Measurements from ENCODE around the gene CYP2W1. TPM values are rescaled to one million over a fixed set of nuclear protein-coding genes. Genes with fewer than 3 reads are reported as not detected.

CYP2W1 gene
- total RNA-seq, 1 experiment from 2014 or later, result not detected

DNA sequence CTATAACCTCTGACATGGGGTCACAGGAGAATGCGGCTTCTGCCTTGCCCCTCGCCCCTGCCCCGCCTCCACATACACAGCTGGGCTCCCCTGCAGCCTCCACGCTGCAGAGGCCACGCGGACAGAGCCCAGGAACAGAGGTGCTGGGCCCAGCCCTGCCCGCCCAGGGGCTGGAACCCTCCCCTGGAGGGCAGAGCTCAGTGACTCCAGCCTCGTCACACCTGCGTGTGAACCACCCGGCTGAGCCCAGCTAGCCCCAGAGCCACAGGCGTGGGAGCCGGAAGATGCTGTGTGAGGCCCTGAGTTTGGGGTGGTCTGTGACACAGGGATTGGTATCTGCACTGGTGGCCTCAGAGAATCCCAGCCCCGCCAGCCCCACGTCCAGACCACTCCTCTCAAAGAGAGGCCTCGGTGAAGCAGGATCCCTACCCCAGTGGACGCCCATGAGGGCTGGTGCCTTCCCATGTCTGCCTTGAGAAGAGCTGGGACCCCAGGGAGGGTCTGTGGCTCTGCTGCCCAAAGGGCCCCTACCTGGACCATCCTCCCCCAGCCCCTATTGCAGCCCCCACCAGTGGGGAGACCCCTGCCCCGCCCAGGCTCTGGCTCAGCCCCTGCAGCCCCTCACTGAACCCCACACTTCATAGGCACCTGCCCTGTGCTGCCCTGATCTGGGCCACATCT, 20.4 kb upstream of the CYP2W1 start:
- peaks cover 29% of the 10 kb centered on the region for H3F3A ChIP-seq (ENCODE audit: insufficient read depth, low read depth)
- intact Hi-C loops (cut with micrococcal nuclease; ENCODE audit: unreplicated experiment), result no loop called here
- ChIA-PET POLR2A (ENCODE audit: unreplicated experiment) (interaction anchor here (0.5 to 0.7 kb wide), 2 partner anchors 16 to 61 kb away, joined by 3 read pairs; no protein-coding TSS in a partner anchor), CTCF (interaction anchor here (0.7 kb wide), 1 partner anchor 1473 kb away, joined by 14 read pairs; no protein-coding TSS in a partner anchor)
- TF ChIP-seq, protein P1, sequence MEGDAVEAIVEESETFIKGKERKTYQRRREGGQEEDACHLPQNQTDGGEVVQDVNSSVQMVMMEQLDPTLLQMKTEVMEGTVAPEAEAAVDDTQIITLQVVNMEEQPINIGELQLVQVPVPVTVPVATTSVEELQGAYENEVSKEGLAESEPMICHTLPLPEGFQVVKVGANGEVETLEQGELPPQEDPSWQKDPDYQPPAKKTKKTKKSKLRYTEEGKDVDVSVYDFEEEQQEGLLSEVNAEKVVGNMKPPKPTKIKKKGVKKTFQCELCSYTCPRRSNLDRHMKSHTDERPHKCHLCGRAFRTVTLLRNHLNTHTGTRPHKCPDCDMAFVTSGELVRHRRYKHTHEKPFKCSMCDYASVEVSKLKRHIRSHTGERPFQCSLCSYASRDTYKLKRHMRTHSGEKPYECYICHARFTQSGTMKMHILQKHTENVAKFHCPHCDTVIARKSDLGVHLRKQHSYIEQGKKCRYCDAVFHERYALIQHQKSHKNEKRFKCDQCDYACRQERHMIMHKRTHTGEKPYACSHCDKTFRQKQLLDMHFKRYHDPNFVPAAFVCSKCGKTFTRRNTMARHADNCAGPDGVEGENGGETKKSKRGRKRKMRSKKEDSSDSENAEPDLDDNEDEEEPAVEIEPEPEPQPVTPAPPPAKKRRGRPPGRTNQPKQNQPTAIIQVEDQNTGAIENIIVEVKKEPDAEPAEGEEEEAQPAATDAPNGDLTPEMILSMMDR (conservative IDR thresholded peaks at IDR 0.05), result no peak
- TF ChIP-seq EZH2 (IDR thresholded peaks at IDR 0.05; ENCODE audit: low read depth), result no peak
- no peaks in the 10 kb centered on the region for H3K79me2 ChIP-seq (ENCODE audit: low read depth)
- no peak overlapping the region for H3K27ac ChIP-seq
- H3K36me3 ChIP-seq (ENCODE audit: low read depth), result 0 out of 2 replicates have a peak, but pooled peaks cover 11% of the 10 kb centered on the region
- H3K4me2 ChIP-seq, result no peak overlapping the region
- BruUV-seq (replicated peaks), result no TSS peak
- peaks cover 22% of the 10 kb centered on the region for H4K20me1 ChIP-seq (ENCODE audit: insufficient read depth)
- DNase-seq, result no peak
- H3K4me3 ChIP-seq, result no peak overlapping the region
- no peaks in the 10 kb centered on the region for H3K4me1 ChIP-seq (replicated peaks; ENCODE audit: insufficient read depth)
- H3K9me2 ChIP-seq (ENCODE audit: insufficient read depth), result no peaks in the 10 kb centered on the region
- H3K27me3 ChIP-seq (ENCODE audit: insufficient read depth, low read depth), result no peaks in the 10 kb centered on the region
- no peak overlapping the region for H2AFZ ChIP-seq
- no peaks in the 10 kb centered on the region for H3K9me3 ChIP-seq (ENCODE audit: insufficient read depth, low read depth)

DNA sequence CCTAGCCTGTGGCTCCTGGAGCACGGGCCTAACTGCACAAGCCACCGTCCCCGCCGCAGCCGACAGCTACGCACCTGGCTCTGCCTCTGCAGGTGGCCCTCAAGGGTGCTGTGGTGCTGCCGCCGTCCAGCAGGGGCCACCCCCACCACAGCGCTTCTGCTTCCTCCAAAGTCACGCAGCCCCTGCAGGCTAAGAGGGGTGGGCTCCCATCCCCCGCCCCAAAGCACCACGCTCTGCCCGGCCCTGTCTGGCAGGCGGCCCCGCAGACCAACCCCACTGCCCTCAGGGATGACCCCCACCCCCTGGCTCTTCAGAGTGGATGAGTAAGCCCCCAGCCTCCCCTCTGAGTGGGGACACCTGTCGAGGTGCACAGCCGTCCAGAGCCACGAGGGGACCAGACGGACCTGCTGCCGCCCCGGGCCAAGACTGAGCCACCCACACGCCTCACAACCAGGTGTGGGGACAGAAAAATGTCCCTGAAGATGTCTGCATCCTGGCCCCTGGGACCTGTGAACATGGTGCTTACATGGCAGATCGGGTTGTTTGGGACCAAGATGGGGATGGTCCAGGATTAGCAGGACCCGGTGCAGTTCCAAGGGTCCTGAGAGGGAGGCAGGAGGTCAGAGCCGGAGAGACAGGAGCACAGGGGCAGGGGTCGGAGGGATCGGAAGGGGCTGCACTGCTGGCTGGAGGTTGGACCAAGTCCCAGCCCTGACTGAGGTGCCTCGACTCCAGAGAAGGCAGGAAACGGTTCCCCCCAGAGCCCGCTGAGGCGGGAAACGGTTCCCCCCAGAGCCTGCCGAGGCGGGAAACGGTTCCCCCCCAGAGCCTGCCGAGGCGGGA, 19.5 kb upstream of the CYP2W1 start:
- CTCF ChIA-PET, result interaction anchor here (0.7 kb wide), 1 partner anchor 1472 kb away, joined by 14 read pairs; no protein-coding TSS in a partner anchor
- 0 out of 2 replicates have a peak, but pooled peaks cover 21% of the 10 kb centered on the region for H3K36me3 ChIP-seq (ENCODE audit: low read depth)
- H2AFZ ChIP-seq, result no peak overlapping the region
- intact Hi-C loops (cut with micrococcal nuclease; ENCODE audit: unreplicated experiment), result no loop called here
- DNase-seq, result no peak
- H3K79me2 ChIP-seq (ENCODE audit: low read depth), result 0 out of 2 replicates have a peak, but pooled peaks cover 2% of the 10 kb centered on the region
- no peak overlapping the region for H3K4me3 ChIP-seq
- BruUV-seq (replicated peaks), result no TSS peak
- no peaks in the 10 kb centered on the region for H3K27me3 ChIP-seq (ENCODE audit: insufficient read depth, low read depth)
- no peaks in the 10 kb centered on the region for H3K4me1 ChIP-seq (replicated peaks; ENCODE audit: insufficient read depth)
- H3K27ac ChIP-seq, result no peak overlapping the region
- TF ChIP-seq, protein P1 (conservative IDR thresholded peaks at IDR 0.05), result no peak
- no peak for TF ChIP-seq EZH2 (IDR thresholded peaks at IDR 0.05; ENCODE audit: low read depth)
- peaks cover 34% of the 10 kb centered on the region for H3F3A ChIP-seq (ENCODE audit: insufficient read depth, low read depth)
- POLR2A ChIA-PET (ENCODE audit: unreplicated experiment), result interaction anchor here (0.5 to 0.7 kb wide), 2 partner anchors 15 to 62 kb away, joined by 3 read pairs; no protein-coding TSS in a partner anchor
- peaks cover 32% of the 10 kb centered on the region for H4K20me1 ChIP-seq (ENCODE audit: insufficient read depth)
- H3K4me2 ChIP-seq, result no peak overlapping the region
- H3K9me3 ChIP-seq (ENCODE audit: insufficient read depth, low read depth), result no peaks in the 10 kb centered on the region
- no peaks in the 10 kb centered on the region for H3K9me2 ChIP-seq (ENCODE audit: insufficient read depth)

DNA sequence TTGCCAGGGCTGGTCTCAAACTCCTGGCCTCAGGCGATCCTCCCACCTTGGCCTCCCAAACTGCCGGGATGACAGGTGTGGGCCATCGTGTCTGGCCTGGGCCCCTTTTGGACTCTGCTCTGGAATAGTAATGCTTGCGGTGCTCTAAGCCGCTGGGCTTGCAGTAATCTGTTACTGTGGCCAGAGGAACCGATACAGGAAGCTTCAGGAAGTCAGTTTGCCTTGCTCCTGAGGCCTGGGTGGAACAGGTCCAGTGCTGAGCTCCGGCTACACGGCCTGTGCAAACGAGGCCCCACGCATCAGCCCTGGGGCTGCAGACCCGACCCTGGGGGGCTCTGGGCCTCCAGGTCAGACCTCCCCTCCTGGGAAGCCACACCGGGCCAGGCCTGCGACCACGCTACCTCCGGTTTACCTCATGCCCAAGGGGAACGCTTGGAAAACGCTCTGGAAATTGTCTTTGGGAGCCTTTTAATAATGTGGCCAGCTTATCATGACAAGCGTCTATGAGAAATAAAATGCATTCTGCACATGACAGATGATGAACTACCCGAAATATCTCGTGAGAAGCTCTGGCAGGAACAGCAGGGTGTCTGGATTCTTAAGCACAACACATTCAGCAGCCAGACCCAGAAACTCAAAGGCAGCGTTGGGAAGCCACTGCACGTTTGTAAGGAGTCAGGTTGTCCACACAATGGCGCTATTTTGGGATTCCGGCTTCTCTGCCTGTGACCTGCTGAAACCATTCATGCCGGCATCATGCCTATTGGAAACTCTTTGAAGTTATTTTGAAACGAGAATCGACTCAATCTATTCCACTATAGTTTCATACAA, 18.4 kb upstream of the CYP2W1 start:
- Histone ChIP-seq H3K4me3 (no peak overlapping the region), H3K27ac (no peak overlapping the region), H3K4me1 (replicated peaks; ENCODE audit: insufficient read depth) (no peaks in the 10 kb centered on the region), H3K9me2 (ENCODE audit: insufficient read depth) (no peaks in the 10 kb centered on the region), H3F3A (ENCODE audit: insufficient read depth, low read depth) (peaks cover 37% of the 10 kb centered on the region), H3K36me3 (ENCODE audit: low read depth) (0 out of 2 replicates have a peak, but pooled peaks cover 26% of the 10 kb centered on the region), H3K9me3 (ENCODE audit: insufficient read depth, low read depth) (no peaks in the 10 kb centered on the region), H3K27me3 (ENCODE audit: insufficient read depth, low read depth) (no peaks in the 10 kb centered on the region), H3K4me2 (no peak overlapping the region), H3K79me2 (ENCODE audit: low read depth) (0 out of 2 replicates have a peak, but pooled peaks cover 7% of the 10 kb centered on the region), H4K20me1 (ENCODE audit: insufficient read depth) (peaks cover 43% of the 10 kb centered on the region), H2AFZ (no peak overlapping the region)
- no peak for DNase-seq
- TF ChIP-seq, protein P1 (conservative IDR thresholded peaks at IDR 0.05), result no peak
- TF ChIP-seq EZH2 (IDR thresholded peaks at IDR 0.05; ENCODE audit: low read depth), result no peak
- intact Hi-C loops (cut with micrococcal nuclease; ENCODE audit: unreplicated experiment), result no loop called here
- ChIA-PET POLR2A (ENCODE audit: unreplicated experiment) (no interaction called here), CTCF (interaction anchor here (0.5 kb wide), 1 partner anchor 175 kb away, joined by 4 read pairs; no protein-coding TSS in a partner anchor)
- no TSS peak for BruUV-seq (replicated peaks)

Measured in PC-9 (cell line).